ENCODE results near the gene PATL1.
"Not testable (repeated sequence)": the region's sequence is repeated elsewhere in the genome, so short reads cannot be mapped to it uniquely, and the experiment has no call there.

PATL1 gene

DNA sequence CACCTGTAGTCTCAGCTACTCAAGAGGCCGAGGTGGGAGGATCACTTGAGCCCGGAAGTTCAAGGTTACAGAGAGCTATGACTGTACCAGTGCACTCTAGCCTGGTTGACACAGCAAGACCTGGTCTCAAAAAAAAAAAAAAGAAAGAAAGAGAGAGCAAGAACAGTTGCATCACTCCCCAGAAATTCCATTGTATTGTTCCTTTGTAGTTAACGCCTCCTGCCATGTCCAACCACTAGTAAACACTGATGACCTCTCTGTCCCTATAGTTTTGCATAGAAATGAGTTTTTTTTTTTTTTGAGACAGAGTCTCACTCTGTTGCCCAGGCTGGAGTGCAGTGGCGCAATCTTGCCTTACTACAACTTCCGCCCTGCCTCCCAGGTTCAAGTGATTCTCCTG is 10.8 kb downstream of the PATL1 start:
- Mint-ChIP-seq H3K36me3 (ENCODE audit: low read depth) (peaks cover 70% of the 10 kb centered on the region), H3K27ac (no peak overlapping the region), H3K27me3 (no peaks in the 10 kb centered on the region), H3K9me3 (no peaks in the 10 kb centered on the region), H3K4me1 (ENCODE audit: low read depth) (peaks cover 17% of the 10 kb centered on the region), H3K4me3 (no peak overlapping the region)

DNA sequence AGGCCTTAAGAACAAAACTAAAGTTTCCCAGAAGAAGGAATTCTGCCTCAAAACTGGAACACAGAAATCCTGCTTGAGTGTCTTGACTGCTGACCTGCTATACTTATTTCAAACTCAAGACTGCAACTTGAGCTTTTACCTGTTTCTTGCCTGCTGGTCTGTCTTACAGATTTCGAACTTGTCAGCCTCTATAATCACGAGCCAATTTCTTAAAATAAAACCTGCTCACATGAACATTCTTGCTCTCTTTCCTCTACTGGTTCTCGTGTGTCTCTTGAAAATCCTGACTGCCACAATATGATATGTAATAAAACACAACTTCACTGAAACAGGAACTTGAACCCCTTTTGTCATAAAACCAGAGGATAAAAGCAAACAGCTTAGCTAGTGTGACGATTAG is 13.9 kb downstream of the PATL1 start:
- H3K36me3 Mint-ChIP-seq (ENCODE audit: low read depth): peaks cover 86% of the 10 kb centered on the region
- H3K27me3 Mint-ChIP-seq: no peaks in the 10 kb centered on the region
- H3K27ac Mint-ChIP-seq: no peak overlapping the region
- H3K9me3 Mint-ChIP-seq: no peaks in the 10 kb centered on the region
- peaks cover 6% of the 10 kb centered on the region for H3K4me1 Mint-ChIP-seq (ENCODE audit: low read depth)
- no peak overlapping the region for H3K4me3 Mint-ChIP-seq

DNA sequence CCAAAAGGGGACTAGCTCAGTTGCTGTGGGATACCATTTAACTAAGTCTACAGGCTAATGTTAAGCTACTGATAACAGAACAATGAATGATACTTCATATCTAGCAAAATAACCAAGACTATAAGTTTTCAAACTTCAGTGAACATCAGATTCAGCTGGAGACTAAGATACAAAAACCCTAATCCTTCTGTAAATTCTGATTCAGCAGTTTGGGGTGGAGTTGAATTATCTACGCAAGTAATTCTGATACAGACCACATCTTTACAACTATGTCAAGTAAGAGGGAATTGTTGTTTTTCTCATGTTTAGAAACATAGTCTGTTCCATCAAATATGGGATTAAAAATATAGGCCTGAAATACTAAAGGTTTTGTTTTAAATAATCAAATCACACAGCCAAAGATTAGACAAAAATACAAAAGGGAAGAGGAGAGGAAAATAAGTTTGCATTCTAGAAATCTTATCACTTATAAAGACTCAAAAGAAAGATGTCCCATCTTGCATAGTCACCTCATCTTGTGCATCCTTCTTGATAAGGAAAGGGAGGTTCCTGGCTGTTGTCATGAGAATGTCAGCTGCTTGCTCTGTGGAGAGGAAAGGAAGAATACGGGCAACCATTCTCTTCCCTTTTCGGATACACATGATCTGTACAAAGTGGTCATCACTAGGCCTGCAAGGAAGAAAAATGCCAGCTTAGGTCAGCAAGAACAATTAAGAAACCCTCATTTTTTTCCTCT is 21.4 kb downstream of the PATL1 start:
- Mint-ChIP-seq H3K27me3 (no peaks in the 10 kb centered on the region), H3K36me3 (ENCODE audit: low read depth) (peaks cover 88% of the 10 kb centered on the region), H3K27ac (peak overlapping the region; percentile 17), H3K9me3 (no peaks in the 10 kb centered on the region), H3K4me1 (ENCODE audit: low read depth) (peaks cover 6% of the 10 kb centered on the region), H3K4me3 (no peak overlapping the region)

- Mint-ChIP-seq H3K4me3 (no peak overlapping the region), H3K27ac (no peak overlapping the region), H3K27me3 (no peaks in the 10 kb centered on the region), H3K36me3 (ENCODE audit: low read depth) (peaks cover 86% of the 10 kb centered on the region), H3K9me3 (no peaks in the 10 kb centered on the region), H3K4me1 (ENCODE audit: low read depth) (no peaks in the 10 kb centered on the region)
Measured at GRCh38 chr11:59644528-59644927, 24.3 kb downstream of the PATL1 start.

GRCh38 chr11:59643390-59643789 is 25.4 kb downstream of the PATL1 start:
- Mint-ChIP-seq H3K4me3 (no peak overlapping the region), H3K36me3 (ENCODE audit: low read depth) (peaks cover 86% of the 10 kb centered on the region), H3K4me1 (ENCODE audit: low read depth) (no peaks in the 10 kb centered on the region), H3K9me3 (no peaks in the 10 kb centered on the region), H3K27ac (no peak overlapping the region), H3K27me3 (no peaks in the 10 kb centered on the region)

DNA sequence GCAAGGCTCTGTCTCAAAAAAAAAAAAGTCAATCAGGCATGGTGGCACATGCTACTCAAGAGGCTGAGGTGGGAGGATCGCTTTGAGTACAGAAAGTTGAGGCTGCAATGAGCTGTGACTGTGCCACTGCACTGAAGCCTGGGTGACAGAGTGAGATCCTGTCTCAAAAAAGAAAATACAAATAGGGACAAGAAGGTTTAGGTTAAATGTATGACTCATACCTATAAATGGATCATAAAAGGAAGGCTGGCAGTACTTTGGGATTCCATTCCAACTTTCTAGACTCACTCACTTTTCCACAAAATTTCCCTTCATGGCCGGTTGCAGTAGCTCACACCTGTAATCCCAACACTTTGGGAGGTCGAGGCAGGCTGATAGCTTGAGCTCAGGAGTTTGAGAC is 27.7 kb downstream of the PATL1 start:
- H3K36me3 Mint-ChIP-seq (ENCODE audit: low read depth): peaks cover 88% of the 10 kb centered on the region
- no peaks in the 10 kb centered on the region for H3K9me3 Mint-ChIP-seq
- no peak overlapping the region for H3K4me3 Mint-ChIP-seq
- H3K27ac Mint-ChIP-seq: no peak overlapping the region
- no peaks in the 10 kb centered on the region for H3K27me3 Mint-ChIP-seq
- H3K4me1 Mint-ChIP-seq (ENCODE audit: low read depth): no peaks in the 10 kb centered on the region

GRCh38 chr11:59630493-59630892 is 38.3 kb downstream of the PATL1 start:
- no peaks in the 10 kb centered on the region for H3K9me3 Mint-ChIP-seq
- H3K4me1 Mint-ChIP-seq (ENCODE audit: low read depth): no peaks in the 10 kb centered on the region
- H3K36me3 Mint-ChIP-seq (ENCODE audit: low read depth): peaks cover 16% of the 10 kb centered on the region
- H3K27ac Mint-ChIP-seq: no peak overlapping the region
- no peaks in the 10 kb centered on the region for H3K27me3 Mint-ChIP-seq
- no peak overlapping the region for H3K4me3 Mint-ChIP-seq

DNA sequence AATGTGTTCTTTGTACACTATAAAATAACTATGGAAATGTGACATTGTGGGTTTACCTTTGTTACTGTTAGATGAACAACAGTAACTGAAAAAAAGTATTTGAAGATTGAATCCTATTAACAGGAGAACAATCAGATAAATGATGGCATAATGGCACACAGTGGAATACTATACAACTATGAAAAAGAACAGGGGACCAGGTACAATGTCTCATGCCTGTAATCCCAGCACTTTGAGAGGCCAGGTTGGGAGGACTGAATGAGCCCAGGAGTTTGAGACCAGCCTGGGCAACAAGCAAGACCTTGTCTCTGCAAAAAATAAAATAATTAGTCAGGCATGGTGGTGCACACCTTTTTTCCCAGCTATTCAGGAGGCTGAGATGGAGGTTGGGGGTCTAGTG is 38.8 kb downstream of the PATL1 start:
- Mint-ChIP-seq H3K9me3 (no peaks in the 10 kb centered on the region), H3K4me1 (ENCODE audit: low read depth) (no peaks in the 10 kb centered on the region), H3K36me3 (ENCODE audit: low read depth) (peaks cover 12% of the 10 kb centered on the region), H3K27me3 (no peaks in the 10 kb centered on the region), H3K27ac (no peak overlapping the region), H3K4me3 (no peak overlapping the region)

GRCh38 chr11:59626969-59627368 is 41.9 kb downstream of the PATL1 start:
- H3K27me3 Mint-ChIP-seq; H3K9me3 Mint-ChIP-seq; H3K27ac Mint-ChIP-seq; H3K4me3 Mint-ChIP-seq; H3K4me1 Mint-ChIP-seq (ENCODE audit: low read depth): not testable (repeated sequence)
- peaks cover 12% of the 10 kb centered on the region for H3K36me3 Mint-ChIP-seq (ENCODE audit: low read depth)

DNA sequence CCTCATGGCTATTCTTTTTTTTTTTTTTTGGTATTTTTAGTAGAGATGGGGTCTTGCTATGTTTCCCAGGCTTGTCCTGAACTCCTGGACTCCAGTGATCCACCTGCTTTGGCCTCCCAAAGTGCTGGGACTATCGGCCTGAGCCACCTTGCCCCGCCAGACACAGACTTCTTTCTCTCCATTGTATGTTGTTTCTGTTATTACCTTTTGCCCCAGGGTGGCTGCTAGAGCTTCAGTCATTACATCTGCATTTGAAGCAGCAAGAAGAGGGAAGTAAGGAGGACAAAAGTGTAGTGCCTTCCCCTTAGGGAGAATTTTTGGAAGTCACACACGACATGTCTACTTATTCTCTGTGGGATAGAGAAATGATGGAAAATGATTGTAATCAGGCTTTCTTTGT is 43.1 kb downstream of the PATL1 start:
- H3K27ac Mint-ChIP-seq: no peak overlapping the region
- no peaks in the 10 kb centered on the region for H3K4me1 Mint-ChIP-seq (ENCODE audit: low read depth)
- H3K27me3 Mint-ChIP-seq: no peaks in the 10 kb centered on the region
- peaks cover 10% of the 10 kb centered on the region for H3K36me3 Mint-ChIP-seq (ENCODE audit: low read depth)
- H3K9me3 Mint-ChIP-seq: no peaks in the 10 kb centered on the region
- H3K4me3 Mint-ChIP-seq: no peak overlapping the region

- Mint-ChIP-seq H3K4me1 (ENCODE audit: low read depth) (peaks cover 39% of the 10 kb centered on the region), H3K36me3 (ENCODE audit: low read depth) (peaks cover 7% of the 10 kb centered on the region), H3K27ac (no peak overlapping the region), H3K9me3 (no peaks in the 10 kb centered on the region), H3K4me3 (no peak overlapping the region), H3K27me3 (no peaks in the 10 kb centered on the region)
Measured at GRCh38 chr11:59617876-59618275, 51.0 kb downstream of the PATL1 start.

GRCh38 chr11:59616396-59616982 is 52.3 kb downstream of the PATL1 start:
- Mint-ChIP-seq H3K4me3 (peak overlapping the region; percentile 95), H3K27me3 (no peaks in the 10 kb centered on the region), H3K9me3 (no peaks in the 10 kb centered on the region), H3K4me1 (ENCODE audit: low read depth) (peaks cover 53% of the 10 kb centered on the region), H3K36me3 (ENCODE audit: low read depth) (peaks cover 17% of the 10 kb centered on the region), H3K27ac (peak overlapping the region; percentile 96)

GRCh38 chr11:59615637-59616395 is 53.0 kb downstream of the PATL1 start, which contains the start of gene OSBP:
Gene OSBP, minus strand, starts transcription at chr11:59615774. Its CDS starts 110 bp downstream, at chr11:59615664.
- Mint-ChIP-seq H3K27me3 (no peaks in the 10 kb centered on the region), H3K4me3 (peak within 1 kb of the TSS; percentile 95), H3K9me3 (no peaks in the 10 kb centered on the region), H3K27ac (peak within 1 kb of the TSS; percentile 96), H3K4me1 (ENCODE audit: low read depth) (peaks cover 60% of the 10 kb centered on the region), H3K36me3 (ENCODE audit: low read depth) (peaks cover 20% of the 10 kb centered on the region)

- Mint-ChIP-seq H3K4me1 (ENCODE audit: low read depth) (peaks cover 66% of the 10 kb centered on the region), H3K36me3 (ENCODE audit: low read depth) (peaks cover 25% of the 10 kb centered on the region), H3K9me3 (no peaks in the 10 kb centered on the region), H3K27ac (peak overlapping the region; percentile 96), H3K27me3 (no peaks in the 10 kb centered on the region), H3K4me3 (peak overlapping the region; percentile 95)
Measured at GRCh38 chr11:59615120-59615636, 53.7 kb downstream of the PATL1 start.
